CD4-positive, alpha-beta memory T cell (primary cell): ENCODE results near the gene RERE. TPM values are rescaled to one million over a fixed set of nuclear protein-coding genes. Genes with fewer than 3 reads are reported as not detected.

Source experiments
- CTCF ChIA-PET: fragments of 350-600 bp; sonication (Branson Sonifier 250); formaldehyde crosslinking; loops from one replicate; lab custom pipeline; 2021; ENCODE audit warnings: inconsistent platforms; ENCODE audit not compliant: partially characterized antibody; lab: Charles Lee
- POLR2A ChIA-PET: fragments of 350-600 bp; sonication (Branson Sonifier 250); formaldehyde crosslinking; loops from one replicate; lab custom pipeline; 2021; ENCODE audit not compliant: partially characterized antibody; lab: Charles Lee
- DNase-seq, 5 donors: peaks; one replicate each; pipeline versions ENCODE4 v3.0.0 to v3.0.0-alpha.2; 2020 to 2022; ENCODE audit warnings: mixed read lengths in 1 of 5
- H3K27ac ChIP-seq: one replicate; pipeline ENCODE4 v1.7.0; 2013; ENCODE audit warnings: low read depth, low read length
- H3K27me3 ChIP-seq: 2 replicates; pipeline ENCODE4 v1.7.0; 2013; ENCODE audit warnings: mild to moderate bottlenecking, low read length, moderate library complexity; ENCODE audit not compliant: insufficient read depth
- H3K36me3 ChIP-seq: 2 replicates; pipeline ENCODE4 v1.7.0; 2013; ENCODE audit warnings: mild to moderate bottlenecking, low read length, moderate library complexity; ENCODE audit not compliant: insufficient read depth
- H3K4me1 ChIP-seq: 2 replicates; pipeline ENCODE4 v1.7.0; 2013; ENCODE audit warnings: mild to moderate bottlenecking, low read length, moderate library complexity; ENCODE audit not compliant: insufficient read depth
- H3K4me3 ChIP-seq, 2 donors: one replicate each; pipeline ENCODE4 v1.7.0; 2013; ENCODE audit warnings: low read length in 2 of 2, mild to moderate bottlenecking in 1 of 2
- H3K9me3 ChIP-seq, 2 donors: one replicate each; pipeline ENCODE4 v1.7.0; 2013; ENCODE audit warnings: low read length in 2 of 2, control low read depth in 1 of 2; ENCODE audit not compliant: control insufficient read depth in 1 of 2
- H3K27ac Mint-ChIP-seq, 7 donors: one replicate each; pipeline ENCODE4 v1.8.0; 2020 to 2021; ENCODE audit warnings: mixed read lengths in 7 of 7, mild to moderate bottlenecking in 6 of 7, inconsistent platforms in 3 of 7, moderate library complexity in 3 of 7
- H3K27me3 Mint-ChIP-seq, 2 donors: one replicate each; pipeline ENCODE4 v1.8.0; 2020 to 2021; ENCODE audit warnings: mixed read lengths in 2 of 2
- H3K36me3 Mint-ChIP-seq, 2 donors: one replicate each; pipeline ENCODE4 v1.8.0; 2020 to 2021; ENCODE audit warnings: mixed read lengths in 2 of 2, inconsistent platforms in 1 of 2, mild to moderate bottlenecking in 1 of 2
- H3K4me1 Mint-ChIP-seq, 4 donors: one replicate each; pipeline ENCODE4 v1.8.0; 2020 to 2021; ENCODE audit warnings: mixed read lengths in 4 of 4, mild to moderate bottlenecking in 1 of 4
- H3K4me3 Mint-ChIP-seq, 8 donors: one replicate each; pipeline ENCODE4 v1.8.0; 2020 to 2021; ENCODE audit warnings: mixed read lengths in 8 of 8, mild to moderate bottlenecking in 7 of 8, moderate library complexity in 6 of 8, inconsistent platforms in 3 of 8
- H3K9me3 Mint-ChIP-seq, 8 donors: one replicate each; pipeline ENCODE4 v1.8.0; 2020 to 2021; ENCODE audit warnings: mixed read lengths in 8 of 8, mild to moderate bottlenecking in 5 of 8, inconsistent platforms in 3 of 8, moderate library complexity in 1 of 8
- intact Hi-C: fragments of 100-400 bp; cut with micrococcal nuclease; formaldehyde crosslinking; loops from one replicate; pipeline ENCODE4 v1.15.1; 2023
- polyA plus RNA-seq, 2 donors: library from polyadenylated mRNA; unstranded; fragments of 300-500 nt; fragmentation: Illumina TruSeq; gene quantifications; one replicate each; pipeline ENCODE4 v1.2.3, GENCODE V29; 2021
- total RNA-seq, 2 experiments: library from RNA; stranded (reverse); gene quantifications; one replicate each; pipeline ENCODE4 v1.2.3, GENCODE V29; 2021

The RERE gene
- total and polyA plus RNA-seq, 4 experiments from 2014 or later, result 0.38 to 117 (median 60.3) TPM

GRCh38 chr1:8854240-8854639, 36.8 kb upstream of the RERE start:
- intact Hi-C loops, result no loop called here
- Mint-ChIP-seq H3K27ac (peak overlapping the region in 1 of 7 donors; percentile 29), H3K4me3 (no peak overlapping the region)

GRCh38 chr1:8851060-8851459, 33.6 kb upstream of the RERE start:
- DNase-seq, result no peak
- H3K9me3 Mint-ChIP-seq, result peaks cover 0 to under 1% (median 0%) of the 10 kb centered on the region in 8 donors
- H3K4me1 Mint-ChIP-seq, result peaks cover 0 to 2% (median 0%) of the 10 kb centered on the region in 4 donors
- intact Hi-C loops, result no loop called here
- no peaks in the 10 kb centered on the region for H3K4me1 ChIP-seq
- no peak overlapping the region for H3K4me3 Mint-ChIP-seq
- H3K36me3 ChIP-seq, result no peaks in the 10 kb centered on the region
- H3K36me3 Mint-ChIP-seq, result peaks cover 0 to under 1% of the 10 kb centered on the region in 2 donors
- no peak overlapping the region for H3K4me3 ChIP-seq
- no peak overlapping the region for H3K27ac ChIP-seq
- ChIA-PET CTCF (interaction anchor here (0.7 to 8.1 kb wide), 6 partner anchors 10 to 1222 kb away, joined by 3 to 123 read pairs (median 4); no protein-coding TSS in a partner anchor), POLR2A (interaction anchor here (0.7 kb wide), 1 partner anchor 936 kb away, joined by 3 read pairs; no protein-coding TSS in a partner anchor)
- no peaks in the 10 kb centered on the region for H3K9me3 ChIP-seq
- no peaks in the 10 kb centered on the region for H3K27me3 ChIP-seq
- no peaks in the 10 kb centered on the region for H3K27me3 Mint-ChIP-seq
- H3K27ac Mint-ChIP-seq, result peak overlapping the region in 1 of 7 donors; percentile 2

More at GRCh38 chr1:8854240-8854639, 36.8 kb upstream of the RERE start:
- peaks cover 6% of the 10 kb centered on the region for H3K4me1 ChIP-seq
- CTCF ChIA-PET, result no interaction called here
- H3K4me1 Mint-ChIP-seq, result peaks cover 8 to 15% (median 10%) of the 10 kb centered on the region in 4 donors
- H3K27me3 ChIP-seq, result no peaks in the 10 kb centered on the region
- no peaks in the 10 kb centered on the region for H3K27me3 Mint-ChIP-seq
- no peak for DNase-seq
- POLR2A ChIA-PET, result no interaction called here
- H3K9me3 ChIP-seq, result no peaks in the 10 kb centered on the region
- no peak overlapping the region for H3K4me3 ChIP-seq
- peaks cover 0 to 2% (median 0%) of the 10 kb centered on the region in 8 donors for H3K9me3 Mint-ChIP-seq
- H3K27ac ChIP-seq, result no peak overlapping the region
- peaks cover 19% of the 10 kb centered on the region for H3K36me3 ChIP-seq
- peaks cover 8 to 21% of the 10 kb centered on the region in 2 donors for H3K36me3 Mint-ChIP-seq

- no peaks in the 10 kb centered on the region for H3K27me3 Mint-ChIP-seq
- H3K9me3 ChIP-seq, result no peaks in the 10 kb centered on the region
- H3K27ac Mint-ChIP-seq, result no peak overlapping the region
- H3K27ac ChIP-seq, result no peak overlapping the region
- H3K27me3 ChIP-seq, result no peaks in the 10 kb centered on the region
- peak; percentile 57 to 66 (median 64) for DNase-seq
- H3K4me1 ChIP-seq, result no peaks in the 10 kb centered on the region
- peaks cover 0 to 2% (median 0%) of the 10 kb centered on the region in 4 donors for H3K4me1 Mint-ChIP-seq
- H3K4me3 ChIP-seq, result no peak overlapping the region
- H3K9me3 Mint-ChIP-seq, result no peaks in the 10 kb centered on the region
- intact Hi-C loops, result loop anchor here (1.0 to 10.0 kb wide), 3 partner anchors 122 to 444 kb away; no protein-coding TSS in a partner anchor
- no peaks in the 10 kb centered on the region for H3K36me3 Mint-ChIP-seq
- no peak overlapping the region for H3K4me3 Mint-ChIP-seq
- CTCF ChIA-PET, result interaction anchor here (0.7 to 8.1 kb wide), 63 partner anchors 10 to 834 kb away, joined by 3 to 123 read pairs (median 5); partner anchors contain the start of gene RERE
- POLR2A ChIA-PET, result interaction anchor here (0.9 to 1.0 kb wide), 3 partner anchors 9 to 294 kb away, joined by 3 read pairs; no protein-coding TSS in a partner anchor
- no peaks in the 10 kb centered on the region for H3K36me3 ChIP-seq
These were observed 31.4 kb upstream of the RERE start for GRCh38 chr1:8848663-8849386.

GRCh38 chr1:8847990-8848389, 30.6 kb upstream of the RERE start:
- Mint-ChIP-seq H3K27me3 (no peaks in the 10 kb centered on the region), H3K27ac (no peak overlapping the region), H3K4me3 (no peak overlapping the region), H3K9me3 (no peaks in the 10 kb centered on the region), H3K36me3 (no peaks in the 10 kb centered on the region), H3K4me1 (peaks cover 0 to 2% (median 0%) of the 10 kb centered on the region in 4 donors)
- Histone ChIP-seq H3K4me3 (no peak overlapping the region), H3K36me3 (no peaks in the 10 kb centered on the region), H3K9me3 (no peaks in the 10 kb centered on the region), H3K4me1 (no peaks in the 10 kb centered on the region), H3K27me3 (no peaks in the 10 kb centered on the region), H3K27ac (no peak overlapping the region)
- intact Hi-C loops, result loop anchor here (2.0 to 10.0 kb wide), 2 partner anchors 121 to 443 kb away; no protein-coding TSS in a partner anchor
- DNase-seq, result no peak
- ChIA-PET CTCF (interaction anchor here (1.0 to 8.1 kb wide), 34 partner anchors 9 to 666 kb away, joined by 3 to 123 read pairs (median 7); partner anchors contain the start of gene RERE), POLR2A (no interaction called here)

- DNase-seq, result no peak
- H3K27me3 Mint-ChIP-seq, result peaks cover 0 to 2% of the 10 kb centered on the region in 2 donors
- CTCF ChIA-PET, result interaction anchor here (1.2 to 8.1 kb wide), 3 partner anchors 15 to 285 kb away, joined by 3 to 123 read pairs (median 7); no protein-coding TSS in a partner anchor
- intact Hi-C loops, result loop anchor here (10.0 kb wide), 1 partner anchor 441 kb away; no protein-coding TSS in a partner anchor
- H3K36me3 Mint-ChIP-seq, result no peaks in the 10 kb centered on the region
- Histone ChIP-seq H3K36me3 (no peaks in the 10 kb centered on the region), H3K4me1 (no peaks in the 10 kb centered on the region), H3K4me3 (no peak overlapping the region), H3K27me3 (no peaks in the 10 kb centered on the region), H3K27ac (no peak overlapping the region), H3K9me3 (no peaks in the 10 kb centered on the region)
- no peak overlapping the region for H3K27ac Mint-ChIP-seq
- no peak overlapping the region for H3K4me3 Mint-ChIP-seq
- no peaks in the 10 kb centered on the region for H3K9me3 Mint-ChIP-seq
- POLR2A ChIA-PET, result no interaction called here
- H3K4me1 Mint-ChIP-seq, result peaks cover 0 to 2% (median under 1%) of the 10 kb centered on the region in 4 donors
These were observed 28.8 kb upstream of the RERE start for GRCh38 chr1:8846263-8846662.

- Mint-ChIP-seq H3K4me3 (no peak overlapping the region), H3K36me3 (no peaks in the 10 kb centered on the region), H3K27ac (no peak overlapping the region), H3K27me3 (peaks cover 0 to 2% of the 10 kb centered on the region in 2 donors), H3K9me3 (peaks cover 0 to under 1% (median 0%) of the 10 kb centered on the region in 8 donors), H3K4me1 (peaks cover 0 to 2% (median under 1%) of the 10 kb centered on the region in 4 donors)
- Histone ChIP-seq H3K9me3 (no peaks in the 10 kb centered on the region), H3K4me3 (no peak overlapping the region), H3K36me3 (no peaks in the 10 kb centered on the region), H3K27ac (no peak overlapping the region), H3K4me1 (no peaks in the 10 kb centered on the region), H3K27me3 (no peaks in the 10 kb centered on the region)
- intact Hi-C loops, result loop anchor here (10.0 kb wide), 1 partner anchor 441 kb away; no protein-coding TSS in a partner anchor
- ChIA-PET POLR2A (interaction anchor here (1.1 kb wide), 1 partner anchor 33 kb away, joined by 4 read pairs; the partner anchor contains the start of gene ENO1), CTCF (interaction anchor here (1.0 to 8.1 kb wide), 3 partner anchors 16 to 284 kb away, joined by 3 to 123 read pairs (median 7); no protein-coding TSS in a partner anchor)
- no peak for DNase-seq
These were observed 28.0 kb upstream of the RERE start for GRCh38 chr1:8845104-8846097.
